Aorta (tissue), 5 donors: ENCODE measurements around the gene ADAMTS7. TPM values are rescaled to one million over a fixed set of nuclear protein-coding genes. Genes with fewer than 3 reads are reported as not detected.
A peak's percentile ranks its signal among the peaks of the same experiment; 100 is the strongest.
"Not testable (repeated sequence)": the region's sequence is repeated elsewhere in the genome, so short reads cannot be mapped to it uniquely, and the experiment has no call there.

ENCODE experiments used
- ATAC-seq: fragments of 200-7000 bp; cut with Tn5 transposase; one replicate; pipeline ENCODE4 v1.9.1; 2022; ENCODE audit warnings: moderate library complexity; ENCODE audit not compliant: low FRiP score
- DNase-seq, 2 donors: peaks; one replicate each; pipeline ENCODE4 v3.0.0-alpha.2; 2020
- H3K27ac ChIP-seq, 2 donors: one replicate each; pipeline ENCODE4 v1.5.1; 2013; ENCODE audit warnings: low read length in 2 of 2, mild to moderate bottlenecking in 2 of 2, moderate library complexity in 2 of 2, control low read depth in 1 of 2, inconsistent platforms in 1 of 2, low read depth in 1 of 2
- H3K27me3 ChIP-seq, 2 donors: one replicate each; pipeline ENCODE4 v1.6.1; 2013; ENCODE audit warnings: control low read depth in 1 of 2, low read length in 1 of 2, mild to moderate bottlenecking in 1 of 2, moderate library complexity in 1 of 2; ENCODE audit not compliant: insufficient read depth in 2 of 2, control insufficient read depth in 1 of 2
- H3K36me3 ChIP-seq, 2 donors: one replicate each; pipeline ENCODE4 v1.6.1; 2013; ENCODE audit warnings: control low read depth in 1 of 2, low read length in 1 of 2, mild to moderate bottlenecking in 1 of 2; ENCODE audit not compliant: insufficient read depth in 2 of 2, control insufficient read depth in 1 of 2
- H3K4me1 ChIP-seq, 2 donors: one replicate each; pipeline ENCODE4 v1.6.1; 2013; ENCODE audit warnings: low read length in 2 of 2, control low read depth in 1 of 2, mild to moderate bottlenecking in 1 of 2, moderate library complexity in 1 of 2; ENCODE audit not compliant: insufficient read depth in 2 of 2, control insufficient read depth in 1 of 2
- H3K4me3 ChIP-seq, 2 donors: one replicate each; pipeline ENCODE4 v1.5.1; 2013; ENCODE audit warnings: low read length in 2 of 2, control low read depth in 1 of 2, mild to moderate bottlenecking in 1 of 2
- H3K9me3 ChIP-seq: one replicate; pipeline ENCODE4 v1.6.1; 2013; ENCODE audit warnings: mild to moderate bottlenecking, low read length; ENCODE audit not compliant: control insufficient read depth
- WGBS, 2 donors: extraction: QIAGEN DNeasy Blood & Tissue Kit; methylation state at CpG; one replicate each; pipeline ENCODE4 v1.1.7; 2013; 5-methylcytosine and 5-hydroxymethylcytosine counted together
- intact Hi-C, 2 donors: fragments of 100-400 bp; cut with DNase I; formaldehyde crosslinking; loops; one replicate each; pipeline versions ENCODE4 v1.14.2 to v1.15.0; 2022
- polyA plus RNA-seq, 2 donors: library from polyadenylated mRNA; stranded (reverse); fragments of 200-250 nt; gene quantifications; one replicate each; pipeline ENCODE4 v1.2.3, GENCODE V29; 2013
- total RNA-seq, 2 donors: library from RNA; stranded (reverse); fragmentation: NEBNext Ultra II Directional; extraction: Animal tissue kit (Norgen Biotek cat#: 25700); gene quantifications; one replicate each; pipeline ENCODE4 v1.2.1, GENCODE V29; 2021
- donor health status: healthy with polysubstance abuse.
- donor health status: Bipolar disorder and iron deficiency.
- donor health status: DM: no; HTN: no; CAD: no.
- donor health status: DM: no; HTN: no; CAD: no.
- donor health status: DM: yes; HTN: yes; CAD: no.

ADAMTS7 gene
- total and polyA plus RNA-seq, 4 donors: 3.9 to 30.0 (median 19.3) TPM

DNA sequence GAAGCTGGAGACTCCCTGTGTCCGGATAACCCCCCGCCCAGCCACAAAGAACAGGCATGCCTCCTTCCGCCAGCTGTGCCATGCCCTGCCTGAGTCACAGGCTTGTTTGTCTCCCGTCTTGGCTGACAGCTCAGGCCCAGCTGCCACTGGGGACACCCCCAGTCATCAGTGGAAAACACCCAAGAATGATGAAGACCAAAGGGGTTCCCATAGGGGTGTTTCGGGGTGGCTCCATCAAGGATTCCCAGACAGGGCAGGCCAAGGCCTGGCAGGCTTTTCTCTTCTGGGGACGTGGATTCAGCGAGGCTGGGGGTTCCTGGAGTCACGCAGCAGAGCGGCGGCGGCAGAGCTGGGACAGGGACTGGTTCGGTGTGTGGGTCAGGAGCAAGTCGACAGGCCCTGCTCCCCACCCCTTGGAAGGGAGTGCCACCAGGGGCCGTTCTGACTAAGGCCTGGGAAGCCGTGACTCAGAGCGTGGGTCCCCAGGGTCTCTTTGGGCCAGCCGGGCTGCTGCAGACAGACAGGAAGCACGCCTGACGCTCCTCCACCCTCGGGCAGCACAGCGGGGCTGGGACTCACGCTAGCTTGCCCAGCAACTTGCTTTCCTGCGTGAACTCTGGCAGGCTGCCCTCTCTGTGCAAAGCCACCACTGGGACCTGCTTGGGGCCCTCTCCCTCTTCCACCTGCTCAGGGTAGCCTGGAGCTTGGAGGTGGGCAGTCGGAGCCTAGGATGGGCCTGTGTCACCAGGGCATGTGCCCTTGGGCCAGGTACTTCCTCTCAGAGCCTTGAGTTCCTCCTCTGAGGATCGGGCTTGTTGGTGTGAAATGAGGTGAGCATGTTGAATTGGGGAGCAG, 54.3 kb downstream of the ADAMTS7 start:
- DNase-seq: peak; percentile 93 to 98
- H3K4me3 ChIP-seq, H3K36me3 ChIP-seq, H3K27me3 ChIP-seq, H3K4me1 ChIP-seq, H3K9me3 ChIP-seq: not testable (repeated sequence)
- ATAC-seq: peak; percentile 79
- WGBS, 2 donors: 18 to 23% methylated on average over 22 to 24 of the region's 25 CpGs
- peak overlapping the region in 1 of 2 donors; percentile 79 for H3K27ac ChIP-seq
- intact Hi-C loops: loop anchor here (10.0 kb wide), 1 partner anchor 118 kb away; the partner anchor contains the start of gene MORF4L1 (in 2 of the 2)

DNA sequence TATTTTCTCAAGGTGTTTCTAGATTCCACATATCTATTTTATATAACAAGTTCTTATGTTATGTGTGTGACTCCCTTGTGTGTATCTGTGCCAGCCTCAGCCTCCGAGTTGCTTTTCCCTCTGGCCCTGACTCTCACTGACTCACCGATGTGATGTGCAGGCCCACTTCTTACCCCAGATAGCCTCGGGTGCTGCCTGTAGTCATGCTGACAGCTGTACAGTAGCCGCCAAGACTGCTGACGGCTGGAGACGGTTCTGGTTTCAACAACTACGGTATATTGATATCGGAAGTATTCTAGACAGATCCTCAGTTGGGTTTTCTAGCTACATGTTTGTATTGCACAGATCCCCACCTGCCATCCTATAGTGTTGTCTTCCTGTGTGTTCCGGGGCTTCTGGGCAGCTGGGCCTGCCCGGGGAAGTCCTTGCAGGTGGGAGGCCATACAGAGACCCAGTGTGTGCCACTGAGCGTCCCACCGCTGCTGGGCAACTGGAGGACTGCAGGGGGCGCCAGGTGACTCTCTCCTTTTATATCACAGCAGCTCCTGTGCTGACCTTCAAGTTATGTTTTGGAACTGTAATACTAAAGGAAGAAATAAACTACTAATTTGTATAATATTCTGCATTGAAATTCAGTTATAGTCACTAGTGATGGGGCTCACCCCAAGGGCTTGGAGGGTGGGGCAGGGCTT, 55.2 kb downstream of the ADAMTS7 start:
- not testable (repeated sequence) for H3K4me1 ChIP-seq, H3K27me3 ChIP-seq, H3K36me3 ChIP-seq, H3K27ac ChIP-seq, ATAC-seq, H3K4me3 ChIP-seq, H3K9me3 ChIP-seq
- DNase-seq: peak; percentile 67 to 79
- intact Hi-C loops: loop anchor here (10.0 kb wide), 1 partner anchor 119 kb away; the partner anchor contains the start of gene MORF4L1 (in 2 of the 2)
- WGBS, 2 donors: 30 to 31% methylated on average over 12 to 13 of the region's 13 CpGs

- H3K36me3 ChIP-seq, H3K27ac ChIP-seq, H3K9me3 ChIP-seq, ATAC-seq, H3K4me3 ChIP-seq, H3K4me1 ChIP-seq, H3K27me3 ChIP-seq: not testable (repeated sequence)
- WGBS, 2 donors: 84 to 87% methylated on average over 13 to 14 of the region's 14 CpGs
- peak; percentile 43 to 49 for DNase-seq
- intact Hi-C loops: loop anchor here (5.0 to 10.0 kb wide), 2 partner anchors 120 to 137 kb away; partner anchors contain the start of gene MORF4L1 (in 2 of the 2)
These were observed 56.5 kb downstream of the ADAMTS7 start for GRCh38 chr15:78754637-78755280.

DNA sequence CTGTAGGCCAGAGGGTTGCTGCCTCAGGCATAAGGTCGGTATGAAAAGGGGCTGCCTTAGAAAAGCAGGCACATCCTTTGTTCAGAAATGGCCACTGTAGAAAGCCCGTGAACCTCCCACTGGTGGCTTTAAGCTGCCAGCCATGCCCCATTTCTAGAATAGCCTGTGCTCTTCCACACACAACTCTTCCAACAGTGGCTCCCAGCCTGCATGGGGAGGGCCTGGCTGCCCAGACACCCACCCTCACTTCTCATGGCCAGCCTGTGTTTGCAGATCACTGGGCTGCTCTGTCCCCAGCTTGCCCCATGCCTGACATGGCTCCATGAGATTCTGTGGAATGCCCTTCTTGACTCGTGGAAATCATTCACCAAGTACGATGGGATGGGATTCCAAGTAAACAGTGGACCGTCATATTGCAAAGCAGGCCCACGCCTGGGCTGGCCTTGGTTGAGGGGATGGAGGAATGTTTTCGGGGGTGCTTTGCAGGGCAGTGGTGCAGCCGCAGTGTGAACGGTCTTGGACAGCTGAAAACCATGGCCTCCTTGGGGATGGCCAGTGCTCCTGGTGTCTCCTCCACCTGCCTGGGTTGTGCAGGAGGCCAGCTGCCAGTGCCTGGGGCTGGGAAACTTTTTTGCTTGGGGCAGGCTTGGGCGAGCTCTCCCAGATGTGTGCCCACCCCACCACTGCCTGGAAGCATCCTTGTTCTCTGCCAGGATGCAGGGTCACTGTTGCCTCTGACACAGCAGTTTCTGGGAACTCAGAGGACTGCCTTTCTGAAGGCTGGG, 57.3 kb downstream of the ADAMTS7 start:
- not testable (repeated sequence) for H3K4me1 ChIP-seq
- intact Hi-C loops: loop anchor here (5.0 to 10.0 kb wide), 2 partner anchors 121 to 137 kb away; partner anchors contain the start of gene MORF4L1 (in 2 of the 2)

DNA sequence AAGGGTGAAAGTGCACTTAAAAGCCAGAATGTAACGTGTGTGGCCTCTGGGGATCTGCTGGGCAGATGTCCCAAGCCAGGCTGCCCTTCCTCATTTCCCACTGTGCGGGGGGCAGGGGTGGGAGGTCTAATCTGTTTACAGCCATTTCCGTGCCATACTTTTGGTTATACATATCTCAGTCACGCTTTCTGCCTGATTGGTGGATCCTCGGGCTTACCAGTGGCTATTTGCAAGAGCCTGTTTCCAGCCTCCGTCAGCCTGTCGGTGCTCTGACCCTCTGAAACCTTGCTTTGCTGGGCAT, 58.0 kb downstream of the ADAMTS7 start:
- not testable (repeated sequence) for H3K27me3 ChIP-seq, ATAC-seq, H3K27ac ChIP-seq, H3K9me3 ChIP-seq, H3K4me3 ChIP-seq, H3K36me3 ChIP-seq, H3K4me1 ChIP-seq
- DNase-seq: peak in 1 of 2 donors; percentile 42
- intact Hi-C loops: loop anchor here (5.0 to 10.0 kb wide), 2 partner anchors 121 to 136 kb away; partner anchors contain the start of gene MORF4L1 (in 2 of the 2)
- WGBS, 2 donors: 91 to 93% methylated on average over 5 to 7 of the region's 7 CpGs

More for the DNA sequence above, 57.3 kb downstream of the ADAMTS7 start:
- H3K36me3 ChIP-seq, H3K27ac ChIP-seq, H3K27me3 ChIP-seq, ATAC-seq, H3K4me3 ChIP-seq, H3K9me3 ChIP-seq: not testable (repeated sequence)
- WGBS, 2 donors: 85 to 86% methylated on average over 10 of the region's 10 CpGs
- peak; percentile 20 to 40 for DNase-seq

DNA sequence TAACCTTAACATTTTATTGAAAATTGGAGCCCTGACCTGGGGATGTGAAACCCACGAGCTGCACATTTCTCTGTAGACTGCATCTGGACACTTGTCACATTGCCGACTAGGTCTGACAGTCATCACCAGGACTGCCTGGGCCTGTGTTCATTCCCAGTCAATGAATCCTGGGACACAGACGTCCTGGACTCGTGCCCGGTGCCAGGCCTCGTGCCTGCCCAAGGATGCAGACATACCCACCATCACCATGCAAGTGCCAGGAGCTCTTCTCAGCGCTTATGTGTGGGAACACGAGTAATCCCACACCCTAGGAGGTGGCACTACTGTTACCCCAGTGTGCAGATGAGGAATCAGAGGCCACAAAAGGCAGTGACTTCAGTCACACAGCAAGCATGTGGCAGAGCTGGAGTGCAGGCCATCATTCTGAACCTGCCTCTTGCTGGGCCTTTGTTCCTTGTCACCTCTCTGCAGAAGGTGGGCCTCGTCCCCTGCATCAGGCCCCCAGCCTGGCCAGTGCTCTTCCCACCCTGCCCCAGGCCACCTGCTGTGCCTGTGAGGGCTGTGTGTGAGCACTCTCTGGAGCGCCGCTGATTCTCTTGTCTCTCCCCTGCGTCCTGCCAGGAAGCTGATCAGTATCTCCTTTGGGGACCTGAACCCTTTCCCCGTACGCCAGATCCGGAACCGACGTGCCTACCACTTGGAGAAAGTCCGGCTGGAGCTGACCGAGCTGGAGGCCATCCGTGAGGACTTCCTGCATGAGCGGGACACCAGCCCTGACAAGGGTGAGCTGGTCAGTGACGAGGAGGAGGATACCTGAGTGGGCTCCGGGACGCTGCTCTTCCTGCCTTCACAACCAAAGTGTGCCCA, 58.5 kb downstream of the ADAMTS7 start:
- H3K27me3 ChIP-seq: no peaks in the 10 kb centered on the region
- DNase-seq (peak; percentile 17 to 55), ATAC-seq (no peak)
- 76 to 77% methylated on average over 21 to 24 of the region's 24 CpGs for WGBS, 2 donors
- H3K27ac ChIP-seq: no peak overlapping the region
- H3K4me1 ChIP-seq: peaks cover 0 to 2% of the 10 kb centered on the region in 2 donors
- no peaks in the 10 kb centered on the region for H3K36me3 ChIP-seq
- intact Hi-C loops: loop anchor here (5.0 to 10.0 kb wide), 2 partner anchors 122 to 135 kb away; partner anchors contain the start of gene MORF4L1 (in 2 of the 2)
- no peak overlapping the region for H3K4me3 ChIP-seq
- H3K9me3 ChIP-seq: no peaks in the 10 kb centered on the region

DNA sequence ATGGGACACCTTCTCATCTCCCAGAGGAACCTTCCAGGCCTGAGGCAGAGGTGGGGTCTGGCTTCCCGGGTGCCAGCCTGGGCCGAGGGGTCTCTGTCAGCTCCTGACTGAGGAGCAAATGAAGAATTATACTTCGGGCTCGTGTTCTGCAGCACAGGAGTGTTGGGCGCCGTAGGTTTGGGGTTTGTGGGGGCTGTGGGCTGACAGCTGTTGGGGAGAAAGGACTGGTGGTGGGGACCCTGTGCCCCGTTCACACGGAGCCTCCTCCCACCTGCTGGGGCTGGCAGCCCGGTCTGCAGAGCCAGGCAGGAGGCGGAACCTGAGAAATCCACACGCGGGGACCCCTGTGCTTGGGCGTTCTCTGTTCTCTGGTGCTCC, 59.7 kb downstream of the ADAMTS7 start:
- H3K36me3 ChIP-seq: no peaks in the 10 kb centered on the region
- 66 to 74% methylated on average over 13 of the region's 13 CpGs for WGBS, 2 donors
- no peaks in the 10 kb centered on the region for H3K27me3 ChIP-seq
- no peaks in the 10 kb centered on the region for H3K9me3 ChIP-seq
- H3K27ac ChIP-seq: no peak overlapping the region
- no peak overlapping the region for H3K4me3 ChIP-seq
- no peak for ATAC-seq
- intact Hi-C loops: loop anchor here (5.0 to 10.0 kb wide), 2 partner anchors 123 to 134 kb away; partner anchors contain the start of gene MORF4L1 (in 2 of the 2)
- no peaks in the 10 kb centered on the region for H3K4me1 ChIP-seq
- peak in 1 of 2 donors; percentile 49 for DNase-seq
